Ovary (tissue), 9 donors: ENCODE data around the gene RBM4B. TPM values are rescaled to one million over a fixed set of nuclear protein-coding genes. Genes with fewer than 3 reads are reported as not detected.

Experiments
- DNase-seq, 5 donors: peaks; one replicate each; pipeline ENCODE4 v3.0.0-alpha.2; 2019 to 2020
- H3K27ac ChIP-seq, 2 donors: fragments of 200-600 bp; one replicate each; pipeline versions ENCODE4 v1.5.1 to v1.8.0; 2019 to 2022
- H3K27me3 ChIP-seq: fragments of 200-600 bp; one replicate; pipeline ENCODE4 v1.8.0; 2022
- H3K36me3 ChIP-seq: fragments of 200-600 bp; sonication (generic); one replicate; pipeline ENCODE4 v1.5.1; 2019
- H3K4me1 ChIP-seq: one replicate; pipeline ENCODE4 v1.8.1; 2013; ENCODE audit warnings: mild to moderate bottlenecking, moderate library complexity; ENCODE audit not compliant: insufficient read depth
- H3K4me3 ChIP-seq: fragments of 200-600 bp; sonication (generic); one replicate; pipeline ENCODE4 v1.5.1; 2017
- H3K9me3 ChIP-seq, 2 donors: fragments of 200-600 bp in 1 of 2; sonication (generic) in 1 of 2; one replicate each; pipeline versions ENCODE4 v1.5.1 to v1.8.1; 2013 to 2019; ENCODE audit warnings: mild to moderate bottlenecking in 1 of 2, moderate library complexity in 1 of 2
- CTCF ChIP-seq, 3 donors: fragments of 450-650 bp in 2 of 3; fragments of 200-600 bp in 1 of 3; IDR thresholded peaks; one replicate each; pipeline versions ENCODE4 v1.5.1 to v1.8.0; 2016 to 2022; ENCODE audit warnings: antibody characterized with exemption in 3 of 3, mild to moderate bottlenecking in 1 of 3
- EP300 ChIP-seq: sonication (generic); formaldehyde crosslinking; IDR thresholded peaks from one replicate; pipeline ENCODE4 v1.6.1; 2017; ENCODE audit warnings: antibody characterized with exemption
- POLR2A ChIP-seq: fragments of 450-650 bp; IDR thresholded peaks from one replicate; pipeline ENCODE4 v1.6.1; 2017; ENCODE audit warnings: antibody characterized with exemption, mild to moderate bottlenecking, moderate library complexity
- WGBS, 3 donors: extraction: QIAGEN DNeasy Blood & Tissue Kit in 1 of 3; methylation state at CpG; one replicate each; pipeline versions ENCODE4 v1.1.5 to v1.1.7; 2013 to 2017; 5-methylcytosine and 5-hydroxymethylcytosine counted together
- intact Hi-C, 4 donors: fragments of 100-400 bp; cut with DNase I; formaldehyde crosslinking; loops; one replicate each; pipeline versions ENCODE4 v1.11.0 to v1.15.1; 2022 to 2023
- polyA plus RNA-seq, 2 donors: library from polyadenylated mRNA; stranded (reverse); fragments of 200-250 nt in 1 of 2; fragments of 350-450 nt in 1 of 2; fragmentation: Illumina TruSeq in 1 of 2; extraction: RNeasy Lipid Tissue Mini Kit (QIAGEN cat#74804) in 1 of 2; gene quantifications; one replicate each; pipeline ENCODE4 v1.2.3, GENCODE V29; 2013 to 2014
- total RNA-seq, 7 donors: library from RNA; depleted of rRNA in 2 of 7; stranded (reverse); fragments of >200 nt in 2 of 7; fragmentation: NEBNext Ultra II Directional in 3 of 7; extraction: Animal tissue kit (Norgen Biotek cat#: 25700) in 3 of 7; gene quantifications; one replicate each; pipeline versions ENCODE4 v1.1.0 to v1.2.4, GENCODE V29; 2016 to 2023
- donor health status: DM: no; HTN: no; CAD: no; lungs with moderate emphysema.
- donor health status: DM: no; HTN: no; CAD: no.
- donor health status: Bipolar disorder and iron deficiency.
- donor health status: DM: yes; HTN: yes; CAD: no.
- donor health status: DM: no; HTN: no; CAD: no.
- donor health status: DM: yes; HTN: yes; CAD: no.

Gene RBM4B
- total and polyA plus RNA-seq, 9 donors = 16.1 to 46.2 (median 30.2) TPM

GRCh38 chr11:66691311-66691980 is 13.8 kb upstream of the RBM4B start:
- Histone ChIP-seq H3K4me3 (no peak overlapping the region), H3K9me3 (no peaks in the 10 kb centered on the region), H3K27me3 (no peaks in the 10 kb centered on the region), H3K27ac (no peak overlapping the region), H3K36me3 (no peaks in the 10 kb centered on the region), H3K4me1 (no peaks in the 10 kb centered on the region)
- WGBS, 3 donors = 89 to 95% (median 94%) methylated on average over 38 of the region's 38 CpGs
- intact Hi-C loops = loop anchor here in 1 of 4 donors (5.0 kb wide), 1 partner anchor 141 kb away; no protein-coding TSS in a partner anchor
- DNase-seq = no peak
- TF ChIP-seq CTCF (IDR thresholded peaks at IDR 0.05) (no peak), POLR2A (no peak), EP300 (no peak)

GRCh38 chr11:66689661-66690590 is 12.2 kb upstream of the RBM4B start:
- 90 to 93% (median 90%) methylated on average over 29 to 32 of the region's 32 CpGs for WGBS, 3 donors
- TF ChIP-seq EP300 (no peak), CTCF (IDR thresholded peaks at IDR 0.05) (no peak), POLR2A (no peak)
- intact Hi-C loops = loop anchor here in 3 of 4 donors (5.0 to 10.0 kb wide), 3 partner anchors 113 to 275 kb away; no protein-coding TSS in a partner anchor
- H3K4me1 ChIP-seq = no peaks in the 10 kb centered on the region
- DNase-seq = no peak
- no peaks in the 10 kb centered on the region for H3K9me3 ChIP-seq
- no peaks in the 10 kb centered on the region for H3K27me3 ChIP-seq
- H3K36me3 ChIP-seq = no peaks in the 10 kb centered on the region
- no peak overlapping the region for H3K27ac ChIP-seq
- H3K4me3 ChIP-seq = no peak overlapping the region

GRCh38 chr11:66688561-66689534 is 11.2 kb upstream of the RBM4B start:
- H3K27me3 ChIP-seq = no peaks in the 10 kb centered on the region
- H3K4me1 ChIP-seq = no peaks in the 10 kb centered on the region
- no peak overlapping the region for H3K27ac ChIP-seq
- TF ChIP-seq POLR2A (no peak), CTCF (IDR thresholded peaks at IDR 0.05) (no peak), EP300 (no peak)
- WGBS, 3 donors = 75 to 80% (median 80%) methylated on average over 26 to 28 of the region's 28 CpGs
- intact Hi-C loops = loop anchor here in 2 of 4 donors (5.0 to 10.0 kb wide), 2 partner anchors 112 to 274 kb away; no protein-coding TSS in a partner anchor
- DNase-seq = peak in 1 of 5 donors; percentile 23
- no peak overlapping the region for H3K4me3 ChIP-seq
- no peaks in the 10 kb centered on the region for H3K9me3 ChIP-seq
- no peaks in the 10 kb centered on the region for H3K36me3 ChIP-seq
